Small intestine (tissue), 7 donors: Measurements from ENCODE around the gene SLC25A18. TPM values are rescaled to one million over a fixed set of nuclear protein-coding genes. Genes with fewer than 3 reads are reported as not detected.
"Not testable (repeated sequence)": the region's sequence is repeated elsewhere in the genome, so short reads cannot be mapped to it uniquely, and the experiment has no call there.

Experiments
- DNase-seq, 2 donors: peaks; one replicate each; pipeline versions ENCODE4 v3.0.0 to v3.0.0-alpha.2; 2013
- FAIRE-seq: peaks from 2 replicates; lab custom pipeline; 2012; peaks lifted over from hg19 to GRCh38; lab: Jason Lieb, UNC
- H3K27ac ChIP-seq, 3 donors: one replicate each; pipeline ENCODE4 v1.5.1; 2013; ENCODE audit warnings: low read length in 2 of 3, mild to moderate bottlenecking in 2 of 3, control low read depth in 1 of 3, inconsistent platforms in 1 of 3, low read depth in 1 of 3, moderate library complexity in 1 of 3
- H3K27me3 ChIP-seq, 3 donors: one replicate each; pipeline ENCODE4 v1.6.1; 2013; ENCODE audit warnings: low read length in 3 of 3, inconsistent platforms in 1 of 3; ENCODE audit not compliant: control insufficient read depth in 3 of 3, insufficient read depth in 3 of 3
- H3K36me3 ChIP-seq, 3 donors: one replicate each; pipeline ENCODE4 v1.6.1; 2013; ENCODE audit warnings: low read length in 3 of 3, inconsistent platforms in 1 of 3, low read depth in 1 of 3, mild to moderate bottlenecking in 1 of 3, moderate library complexity in 1 of 3; ENCODE audit not compliant: control insufficient read depth in 3 of 3, insufficient read depth in 2 of 3
- H3K4me1 ChIP-seq, 3 donors: one replicate each; pipeline ENCODE4 v1.6.1; 2013; ENCODE audit warnings: low read length in 2 of 3, inconsistent platforms in 1 of 3, low read depth in 1 of 3, mild to moderate bottlenecking in 1 of 3, moderate library complexity in 1 of 3; ENCODE audit not compliant: control insufficient read depth in 3 of 3, insufficient read depth in 2 of 3
- H3K4me3 ChIP-seq, 3 donors: one replicate each; pipeline ENCODE4 v1.5.1; 2013; ENCODE audit warnings: low read length in 3 of 3, control low read depth in 1 of 3, inconsistent platforms in 1 of 3, low read depth in 1 of 3, mild to moderate bottlenecking in 1 of 3, moderate library complexity in 1 of 3
- H3K9me3 ChIP-seq, 2 donors: one replicate each; pipeline ENCODE4 v1.6.1; 2013; ENCODE audit warnings: low read depth in 1 of 2, low read length in 1 of 2; ENCODE audit not compliant: control insufficient read depth in 2 of 2, insufficient read depth in 1 of 2
- WGBS, 3 donors: extraction: QIAGEN DNeasy Blood & Tissue Kit; methylation state at CpG; one replicate each; pipeline ENCODE4 v1.1.7; 2013; 5-methylcytosine and 5-hydroxymethylcytosine counted together
- polyA plus RNA-seq, 4 donors: library from polyadenylated mRNA; stranded (reverse) in 3 of 4; unstranded in 1 of 4; fragments of 200-250 nt in 3 of 4; fragments of 120-200 nt in 1 of 4; gene quantifications; one replicate each; pipeline versions ENCODE4 v1.2.1 to v1.2.3, GENCODE V29; 2013
- donor health status: healthy with polysubstance abuse.
- donor health status: control.
- donor health status: control.
- donor health status: Bipolar disorder and iron deficiency.
- donor health status: healthy.

SLC25A18 gene
- polyA plus RNA-seq, 4 donors: 0.38 to 2.1 TPM; not detected in 2

- Histone ChIP-seq H3K9me3 (no peaks in the 10 kb centered on the region), H3K36me3 (peaks cover 0 to 6% (median 0%) of the 10 kb centered on the region in 3 donors), H3K27me3 (no peaks in the 10 kb centered on the region), H3K27ac (no peak overlapping the region), H3K4me3 (no peak overlapping the region), H3K4me1 (peaks cover 0 to 10% (median 4%) of the 10 kb centered on the region in 3 donors)
- FAIRE-seq: no peak
- no peak for DNase-seq
- 77 to 89% (median 88%) methylated on average over 7 of the region's 7 CpGs for WGBS, 3 donors
Observed at GRCh38 chr22:17629641-17630040, 66.3 kb downstream of the SLC25A18 start.

- Histone ChIP-seq H3K36me3 (peaks cover 0 to 4% (median 0%) of the 10 kb centered on the region in 3 donors), H3K9me3 (no peaks in the 10 kb centered on the region), H3K4me3 (no peak overlapping the region), H3K27me3 (no peaks in the 10 kb centered on the region), H3K27ac (no peak overlapping the region), H3K4me1 (peaks cover 0 to 10% (median 4%) of the 10 kb centered on the region in 3 donors)
- FAIRE-seq: no peak
- DNase-seq: no peak
- WGBS, 3 donors: 93 to 95% (median 94%) methylated on average over 9 of the region's 9 CpGs
Observed at GRCh38 chr22:17631076-17631565, 67.8 kb downstream of the SLC25A18 start.

GRCh38 chr22:17633217-17633997, 70.1 kb downstream of the SLC25A18 start:
- Histone ChIP-seq H3K4me3 (no peak overlapping the region), H3K9me3 (no peaks in the 10 kb centered on the region), H3K4me1 (peaks cover 0 to 10% (median 0%) of the 10 kb centered on the region in 3 donors), H3K27me3 (no peaks in the 10 kb centered on the region), H3K36me3 (no peaks in the 10 kb centered on the region), H3K27ac (peak overlapping the region in 1 of 3 donors; percentile 72)
- FAIRE-seq: no peak
- 72 to 88% (median 83%) methylated on average over 4 of the region's 4 CpGs for WGBS, 3 donors
- DNase-seq: peak in 1 of 2 donors; percentile 71

GRCh38 chr22:17633998-17634323, 70.7 kb downstream of the SLC25A18 start:
- Histone ChIP-seq H3K27me3 (no peaks in the 10 kb centered on the region), H3K9me3 (no peaks in the 10 kb centered on the region), H3K36me3 (no peaks in the 10 kb centered on the region), H3K27ac (peak overlapping the region in 1 of 3 donors; percentile 72), H3K4me1 (peaks cover 0 to 10% (median 0%) of the 10 kb centered on the region in 3 donors), H3K4me3 (no peak overlapping the region)
- no peak for DNase-seq
- 91 to 97% (median 96%) methylated on average over 3 of the region's 3 CpGs for WGBS, 3 donors
- no peak for FAIRE-seq

- WGBS, 3 donors: 93 to 96% (median 94%) methylated on average over 3 of the region's 3 CpGs
- DNase-seq: no peak
- Histone ChIP-seq H3K4me3 (no peak overlapping the region), H3K36me3 (no peaks in the 10 kb centered on the region), H3K9me3 (no peaks in the 10 kb centered on the region), H3K27ac (no peak overlapping the region), H3K27me3 (no peaks in the 10 kb centered on the region), H3K4me1 (peaks cover 0 to 10% (median 0%) of the 10 kb centered on the region in 3 donors)
- no peak for FAIRE-seq
Observed at GRCh38 chr22:17634696-17635095, 71.4 kb downstream of the SLC25A18 start.

- H3K27ac ChIP-seq, H3K9me3 ChIP-seq, H3K27me3 ChIP-seq, H3K36me3 ChIP-seq, FAIRE-seq, DNase-seq, H3K4me3 ChIP-seq: not testable (repeated sequence)
- H3K4me1 ChIP-seq: peaks cover 0 to 10% (median 0%) of the 10 kb centered on the region in 3 donors
- 86 to 90% (median 86%) methylated on average over 10 of the region's 10 CpGs for WGBS, 3 donors
Observed at GRCh38 chr22:17636850-17637249, 73.6 kb downstream of the SLC25A18 start.

- Histone ChIP-seq H3K36me3 (no peaks in the 10 kb centered on the region), H3K4me3 (peak overlapping the region in 2 of 3 donors; percentile 67 to 81), H3K4me1 (peaks cover 0 to 10% (median 0%) of the 10 kb centered on the region in 3 donors), H3K27me3 (no peaks in the 10 kb centered on the region), H3K27ac (peak overlapping the region; percentile 96 to 99 (median 99)), H3K9me3 (peaks cover 0 to 5% of the 10 kb centered on the region in 2 donors)
- WGBS, 3 donors: 43 to 51% (median 48%) methylated on average over 10 of the region's 10 CpGs
- DNase-seq (no peak), FAIRE-seq (no peak)
Observed at GRCh38 chr22:17637490-17638181, 74.3 kb downstream of the SLC25A18 start.

- Histone ChIP-seq H3K4me1 (peaks cover 0 to 9% (median 0%) of the 10 kb centered on the region in 3 donors), H3K36me3 (no peaks in the 10 kb centered on the region), H3K27me3 (no peaks in the 10 kb centered on the region), H3K27ac (peak overlapping the region; percentile 96 to 99 (median 99)), H3K4me3 (peak overlapping the region; percentile 67 to 81 (median 74)), H3K9me3 (peaks cover 0 to 5% of the 10 kb centered on the region in 2 donors)
- FAIRE-seq: no peak
- DNase-seq: no peak
- WGBS, 3 donors: 0 to 1% (median 1%) methylated on average over 10 of the region's 10 CpGs
Observed at GRCh38 chr22:17638182-17638431, 74.8 kb downstream of the SLC25A18 start.
